ENCODE data around the gene INS. TPM values are rescaled to one million over a fixed set of nuclear protein-coding genes. Genes with fewer than 3 reads are reported as not detected.

INS gene
- total and polyA plus RNA-seq, 4 donors, result 0.16 to 0.37 TPM; not detected in 2

GRCh38 chr11:2167141-2168045 is 6.4 kb upstream of the INS start:
- Histone ChIP-seq H3K9me3 (ENCODE audit: control insufficient read depth in 4 of 4, low read length in 3 of 4) (no peaks in the 10 kb centered on the region), H3K36me3 (ENCODE audit: control insufficient read depth in 4 of 4, insufficient read depth in 3 of 4, low read depth in 1 of 4, low read length in 3 of 4) (no peaks in the 10 kb centered on the region), H3K27ac (ENCODE audit: low read depth in 1 of 2, low read length in 2 of 2) (no peak overlapping the region), H3K9ac (ENCODE audit: low read depth in 1 of 2, low read length in 2 of 2) (no peak overlapping the region), H3K4me1 (ENCODE audit: control insufficient read depth in 4 of 4, insufficient read depth in 4 of 4, low read length in 3 of 4) (peaks cover 0 to 57% (median 23%) of the 10 kb centered on the region in 4 donors), H3K4me3 (ENCODE audit: low read depth in 1 of 3, low read length in 3 of 3) (no peak overlapping the region), H3K27me3 (ENCODE audit: control insufficient read depth in 4 of 4, insufficient read depth in 4 of 4, low read length in 3 of 4) (no peaks in the 10 kb centered on the region)
- WGBS, result 51% methylated on average over 31 of the region's 31 CpGs
- no peak for DNase-seq (ENCODE audit: low spot score)
- TF ChIP-seq CTCF (IDR thresholded peaks at IDR 0.05; ENCODE audit: low read depth, low read length, missing input control) (no peak), ZBTB33 (IDR thresholded peaks at IDR 0.05) (no peak), HNF4A (conservative IDR thresholded peaks at IDR 0.05) (no peak), HNF4G (IDR thresholded peaks at IDR 0.05) (no peak), ATF3 (IDR thresholded peaks at IDR 0.05) (no peak), FOXA2 (IDR thresholded peaks at IDR 0.05) (no peak), FOXA1 (IDR thresholded peaks at IDR 0.05) (no peak), RAD21 (IDR thresholded peaks at IDR 0.05) (no peak), EGR1 (IDR thresholded peaks at IDR 0.05; ENCODE audit: low read depth in 2 of 2) (no peak), MAX (IDR thresholded peaks at IDR 0.05) (no peak), RXRA (IDR thresholded peaks at IDR 0.05) (no peak), SP1 (IDR thresholded peaks at IDR 0.05) (no peak), REST (IDR thresholded peaks at IDR 0.05) (no peak), GABPA (IDR thresholded peaks at IDR 0.05 in 1 of 2, conservative IDR thresholded peaks at IDR 0.05 in 1 of 2) (no peak), YY1 (IDR thresholded peaks at IDR 0.05) (no peak), TAF1 (conservative IDR thresholded peaks at IDR 0.05) (no peak), NR2F2 (IDR thresholded peaks at IDR 0.05) (no peak)

All from liver (tissue), 9 donors.